OCI-M1 (cell line): ENCODE measurements around the gene PUDP.
"Not testable (repeated sequence)": the region's sequence is repeated elsewhere in the genome, so short reads cannot be mapped to it uniquely, and the experiment has no call there.

Source experiments
- DNase-seq: peaks from one replicate; lab custom pipeline; 2025; lab: John Stamatoyannopoulos, UW

Gene PUDP

DNA sequence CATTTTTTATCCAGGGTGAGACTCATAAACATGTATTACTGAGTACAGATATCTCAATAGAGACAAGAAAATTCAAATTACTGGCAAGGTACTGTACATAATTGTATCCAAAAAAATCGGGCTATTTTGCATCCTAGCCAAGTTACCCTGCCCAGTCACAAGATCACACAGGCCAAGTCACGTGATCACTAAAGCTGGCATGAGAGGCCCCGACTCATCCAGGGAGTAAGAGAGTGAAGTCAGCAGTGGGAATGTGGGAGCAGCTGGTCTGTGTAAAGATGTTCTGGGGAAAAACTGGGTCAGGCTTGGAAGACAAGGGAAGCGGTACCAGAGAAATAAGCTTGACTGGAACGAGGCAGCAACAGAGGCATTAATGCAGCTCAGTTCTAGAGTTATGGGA is 119.7 kb downstream of the PUDP start:
- DNase-seq, result no peak

DNA sequence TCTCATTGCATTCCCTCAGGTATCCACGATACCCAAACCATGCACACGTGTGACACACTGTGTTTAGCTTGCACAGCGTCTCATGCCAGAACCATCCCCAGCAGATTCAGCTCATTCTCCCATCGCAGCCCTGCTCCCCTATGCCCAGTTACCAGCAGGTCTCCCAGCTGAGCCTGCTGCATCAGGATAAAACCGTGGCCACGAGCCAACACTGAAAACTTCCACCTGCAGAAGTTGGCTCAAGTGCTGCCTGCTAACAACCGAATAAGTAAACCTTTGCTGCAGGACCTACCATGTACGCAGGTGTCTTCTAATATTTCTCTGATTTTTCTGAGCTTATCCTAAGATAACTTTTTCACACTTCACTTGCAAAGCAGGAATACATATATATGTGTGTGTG is 120.9 kb downstream of the PUDP start:
- DNase-seq, result no peak

DNA sequence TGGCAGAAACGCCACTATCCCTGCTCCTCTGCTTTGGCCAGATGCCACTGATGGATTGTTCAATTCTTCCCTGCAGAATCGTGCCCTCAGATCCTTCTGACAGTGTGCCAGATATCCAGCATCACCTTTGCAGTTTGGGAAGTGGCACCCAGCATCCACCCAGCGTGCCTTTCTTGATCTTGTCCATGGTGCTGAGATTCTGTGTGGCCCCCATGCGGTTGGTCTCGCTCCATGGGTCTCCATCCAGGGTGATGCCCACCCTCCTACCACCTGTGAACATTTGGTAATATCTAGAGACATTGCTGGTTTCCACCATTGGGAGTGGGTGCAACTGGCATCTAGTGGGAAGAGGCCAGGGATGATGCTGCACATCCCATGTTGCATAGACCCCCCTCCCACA is 121.6 kb downstream of the PUDP start:
- DNase-seq, result not testable (repeated sequence)

DNA sequence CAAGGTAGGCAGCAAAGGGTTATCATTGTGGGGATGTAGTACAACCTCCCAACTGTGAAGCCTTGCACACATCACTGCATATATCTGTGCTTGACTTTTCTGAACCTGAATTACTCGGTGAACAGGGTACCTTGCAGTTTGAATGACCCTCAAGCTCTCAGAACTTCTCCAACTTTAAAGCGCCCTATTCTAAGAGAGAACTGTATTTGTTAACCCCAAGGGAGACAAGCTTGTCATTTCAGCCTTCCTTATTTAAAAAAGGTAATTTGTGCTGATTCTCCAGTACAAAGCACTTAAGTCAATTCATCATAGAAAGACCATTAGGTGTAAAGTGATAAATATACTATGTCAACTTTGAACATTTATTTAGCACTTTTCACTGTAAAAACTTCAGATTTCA is 122.5 kb downstream of the PUDP start:
- DNase-seq, result no peak

DNA sequence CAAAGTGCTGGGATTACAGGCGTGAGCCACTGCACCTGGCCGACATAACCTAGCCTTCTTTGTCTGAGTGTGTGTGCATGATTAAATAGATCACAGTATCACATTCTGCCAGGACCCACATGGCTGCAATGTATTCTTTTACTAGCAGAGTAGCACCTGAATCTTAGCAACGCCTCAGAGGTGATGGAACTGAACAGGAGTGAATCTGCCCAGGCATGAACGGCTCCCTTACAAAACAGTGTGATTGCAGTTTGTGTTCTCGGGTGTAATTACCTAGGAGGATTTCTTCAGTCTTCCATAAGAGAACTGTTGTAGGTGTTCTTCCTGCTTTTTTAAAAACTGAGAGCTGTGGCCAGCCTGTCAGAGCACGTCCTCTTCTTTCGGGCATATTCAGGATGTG is 123.1 kb downstream of the PUDP start:
- no peak for DNase-seq

DNA sequence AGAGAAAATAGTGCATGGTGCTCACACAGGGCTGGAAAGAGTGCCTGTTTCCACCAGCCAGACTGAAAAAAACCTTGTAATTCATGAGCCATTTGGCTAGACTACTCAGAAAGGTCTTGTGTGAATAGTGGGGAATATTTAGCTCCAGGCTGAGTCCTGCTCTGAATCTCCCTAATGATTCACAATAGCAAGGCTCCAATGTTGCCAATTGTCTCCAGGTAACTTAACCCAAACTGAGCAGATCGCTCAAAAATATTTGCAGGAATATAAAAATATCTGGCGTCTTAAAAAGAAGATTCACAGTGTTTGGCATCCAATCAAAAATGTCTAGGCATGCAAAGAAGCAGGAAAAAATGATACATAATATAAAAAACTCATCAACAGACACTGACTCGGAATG is 125.0 kb downstream of the PUDP start:
- not testable (repeated sequence) for DNase-seq

DNA sequence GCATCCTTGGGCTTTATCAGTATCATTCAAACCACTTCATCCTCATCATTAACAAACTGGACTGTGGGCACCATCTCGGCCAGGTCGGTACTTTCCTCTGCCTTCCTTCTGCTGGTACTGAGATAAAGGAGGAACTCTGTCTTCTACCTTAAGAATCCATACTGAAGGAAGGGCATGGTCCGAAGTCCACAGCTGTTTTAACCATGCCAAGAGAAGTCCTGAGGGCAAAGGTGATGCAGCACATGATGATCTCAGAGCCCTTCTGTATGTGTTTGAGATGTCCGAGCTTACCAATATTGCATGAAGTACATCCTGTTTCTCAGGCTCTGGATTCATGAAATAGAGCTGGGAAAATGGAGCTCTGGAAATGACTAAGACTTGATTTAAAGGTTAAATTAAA is 126.0 kb downstream of the PUDP start:
- no peak for DNase-seq

DNA sequence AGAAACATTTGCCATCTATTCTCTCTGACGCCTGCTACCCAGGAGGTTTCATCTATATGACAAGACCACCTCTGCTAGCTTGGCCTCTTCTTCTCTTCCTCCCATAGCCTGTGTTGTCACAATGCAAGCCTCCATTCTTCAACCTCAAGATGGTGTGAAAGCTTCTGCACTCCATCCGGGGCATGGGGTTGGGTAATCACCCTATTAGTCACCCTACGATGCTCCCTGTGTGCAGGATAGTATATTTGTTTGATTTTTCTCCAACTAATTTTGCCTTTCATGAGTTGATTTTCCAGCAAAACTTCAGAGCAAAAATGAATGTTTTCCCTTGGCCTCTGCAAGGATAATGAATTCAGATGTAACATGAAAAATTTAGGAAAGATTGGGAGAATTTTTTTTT is 128.4 kb downstream of the PUDP start:
- DNase-seq, result no peak

DNA sequence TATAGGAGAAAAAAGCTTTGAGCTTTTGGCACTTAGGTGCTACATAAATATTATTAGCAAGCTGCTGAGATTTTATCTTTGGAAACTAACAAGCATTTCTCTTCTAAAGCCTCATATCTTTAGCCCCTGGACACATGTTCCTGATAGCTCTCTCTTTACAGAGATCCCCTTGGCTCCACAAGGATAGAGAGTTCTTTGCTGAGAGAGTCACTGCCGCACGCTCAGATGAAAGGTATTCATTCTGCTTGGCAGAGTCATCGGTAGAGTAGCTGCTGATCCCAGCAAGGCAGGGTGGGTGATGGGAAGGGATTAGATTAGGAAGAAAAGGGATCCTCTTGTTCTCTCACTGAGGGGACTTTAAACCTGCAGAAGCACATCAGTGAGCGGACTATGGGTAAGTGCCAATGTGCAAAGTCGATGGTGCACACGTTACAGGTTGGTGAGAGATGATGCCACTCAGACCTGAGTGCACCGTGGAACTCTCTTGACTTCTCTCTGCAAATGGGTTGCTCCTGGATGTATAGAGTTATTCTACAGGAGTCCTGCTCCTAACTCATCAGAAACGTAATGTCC is 135.6 kb downstream of the PUDP start:
- not testable (repeated sequence) for DNase-seq

DNA sequence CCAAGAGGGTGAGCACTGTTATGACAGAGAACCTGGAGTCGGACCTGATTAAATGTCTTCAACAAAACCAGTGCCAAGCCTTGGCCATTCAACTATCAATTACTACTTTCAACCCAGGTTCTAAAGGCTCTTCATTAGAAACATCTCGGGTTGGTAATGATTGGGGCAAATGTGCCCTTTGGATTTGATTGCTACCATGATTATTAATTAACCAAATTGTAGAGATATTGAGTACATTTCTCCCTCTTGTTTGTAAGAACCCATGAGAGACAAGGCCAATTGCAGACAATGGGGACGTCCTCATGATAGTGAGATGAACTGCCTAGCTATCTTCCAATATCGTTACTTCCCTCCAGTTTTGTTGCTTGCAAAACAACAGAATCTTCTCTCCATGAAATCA is 137.1 kb downstream of the PUDP start:
- DNase-seq, result not testable (repeated sequence)

DNA sequence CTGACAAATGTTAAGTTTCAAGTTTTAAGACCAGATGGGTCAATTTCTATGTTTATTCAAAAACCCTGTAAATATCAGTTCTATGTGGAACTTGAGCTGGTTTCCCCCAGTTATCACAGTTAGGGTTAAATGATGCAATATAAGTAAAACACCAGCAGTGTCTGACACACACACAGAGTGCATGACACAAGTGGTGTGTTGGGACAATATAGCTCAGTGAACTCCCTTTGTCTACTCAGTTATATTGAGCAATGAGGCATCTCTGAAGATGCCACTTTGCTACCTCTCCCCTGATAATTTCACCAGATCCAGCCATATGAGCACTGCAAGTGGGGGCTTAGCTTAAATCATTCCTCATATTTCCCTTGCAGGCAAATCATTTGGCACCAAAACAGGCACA is 140.6 kb downstream of the PUDP start:
- not testable (repeated sequence) for DNase-seq
